DOHH2 (cell line): Measurements from ENCODE around the gene CLDN22.

ENCODE experiments used
- H3F3A ChIP-seq: fragments of 200-600 bp; sonication (generic), shearing (Covaris generic); 2 replicates; pipeline ENCODE4 v1.6.0; 2016; ENCODE audit warnings: antibody characterized with exemption, mild to moderate bottlenecking; ENCODE audit not compliant: control insufficient read depth, insufficient read depth
- H3K27ac ChIP-seq: fragments of 200-600 bp; sonication (generic); 2 replicates; pipeline ENCODE4 v1.5.1; 2014; ENCODE audit warnings: low read depth, mild to moderate bottlenecking, low read length, moderate library complexity
- H3K27me3 ChIP-seq: fragments of 200-600 bp; sonication (generic); 2 replicates; pipeline ENCODE4 v1.6.1; 2014; ENCODE audit warnings: mild to moderate bottlenecking, low read length, mixed read lengths; ENCODE audit not compliant: control insufficient read depth
- H3K36me3 ChIP-seq: fragments of 200-600 bp; sonication (generic); 2 replicates; pipeline ENCODE4 v1.6.1; 2014; ENCODE audit warnings: mild to moderate bottlenecking, low read length, moderate library complexity, mixed read lengths; ENCODE audit not compliant: control insufficient read depth
- H3K4me1 ChIP-seq: fragments of 200-600 bp; sonication (generic); 2 replicates; pipeline ENCODE4 v1.6.1; 2014; ENCODE audit warnings: mild to moderate bottlenecking, low read length, mixed read lengths; ENCODE audit not compliant: control insufficient read depth
- H3K4me2 ChIP-seq: fragments of 200-600 bp; sonication (generic); 2 replicates; pipeline ENCODE4 v1.6.0; 2014; ENCODE audit warnings: mild to moderate bottlenecking, low read length, moderate library complexity
- H3K4me3 ChIP-seq: fragments of 200-600 bp; sonication (generic); 2 replicates; pipeline ENCODE4 v1.5.1; 2014; ENCODE audit warnings: mild to moderate bottlenecking, low read length, mixed read lengths
- H3K79me2 ChIP-seq: fragments of 200-600 bp; sonication (generic); 2 replicates; pipeline ENCODE4 v1.6.1; 2014; ENCODE audit warnings: mild to moderate bottlenecking, low read length, mixed read lengths; ENCODE audit not compliant: control insufficient read depth
- H3K9me2 ChIP-seq: fragments of 200-600 bp; sonication (generic); replicated peaks from 2 replicates; pipeline ENCODE4 v1.6.1; 2014; ENCODE audit warnings: mild to moderate bottlenecking, low read length, mixed read lengths; ENCODE audit not compliant: control insufficient read depth
- H3K9me3 ChIP-seq: fragments of 200-600 bp; sonication (generic); 2 replicates; pipeline ENCODE4 v1.6.1; 2014; ENCODE audit warnings: antibody characterized with exemption, low read length, mixed read lengths; ENCODE audit not compliant: control insufficient read depth, insufficient read depth
- H4K20me1 ChIP-seq: fragments of 200-600 bp; sonication (generic); 2 replicates; pipeline ENCODE4 v1.6.0; 2014; ENCODE audit warnings: low read depth, mild to moderate bottlenecking, antibody characterized with exemption, low read length, moderate library complexity; ENCODE audit not compliant: control insufficient read depth, insufficient read depth
- EZH2phosphoT487 ChIP-seq: fragments of 200-600 bp; sonication (generic); IDR thresholded peaks from 2 replicates; pipeline ENCODE4 v1.6.1; 2017; ENCODE audit warnings: borderline replicate concordance, mild to moderate bottlenecking, antibody characterized with exemption, low read length, moderate library complexity, mixed read lengths
- TF ChIP-seq, protein P1 (sequence below): fragments of 200-600 bp; sonication (generic); IDR thresholded peaks from one replicate; pipeline ENCODE4 v1.5.1; 2014; ENCODE audit warnings: antibody characterized with exemption, mild to moderate bottlenecking, low read depth, low read length; ENCODE audit not compliant: poor library complexity, severe bottlenecking

CLDN22 gene

DNA sequence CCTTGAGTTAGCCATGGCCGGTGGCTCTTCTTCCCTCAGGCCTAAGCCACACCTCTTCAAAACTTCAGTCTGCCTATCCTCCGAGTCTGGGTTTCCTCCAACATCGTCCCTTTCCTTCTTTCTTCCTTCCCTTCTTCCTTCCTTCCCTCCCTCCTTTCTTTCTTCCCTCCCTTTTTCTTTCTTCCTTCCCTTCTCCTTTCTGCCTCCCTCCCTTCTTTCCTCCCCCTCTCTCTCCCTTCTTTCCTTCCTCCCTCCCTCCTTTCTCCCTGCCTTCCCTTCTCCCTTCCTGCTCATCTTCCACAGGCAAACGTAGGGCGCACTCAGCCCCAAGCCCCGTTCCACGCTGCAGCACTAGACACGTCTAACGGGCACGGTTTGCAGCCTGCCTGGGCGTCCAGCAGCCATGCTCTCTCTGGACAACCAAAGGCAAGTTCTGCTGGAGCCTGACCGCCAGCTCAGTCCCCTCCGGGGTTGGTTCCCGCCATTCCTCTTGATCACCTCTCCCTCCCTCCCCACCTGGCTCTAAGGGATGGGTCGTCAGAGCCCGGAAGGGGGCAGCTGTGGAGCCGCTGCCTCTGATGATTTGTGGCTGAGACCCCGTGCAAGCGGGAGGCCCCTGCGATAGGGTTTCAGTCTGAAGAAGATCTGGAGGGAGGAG is 36.2 kb upstream of the CLDN22 start:
- no peaks in the 10 kb centered on the region for H3K4me1 ChIP-seq
- no peak overlapping the region for H3K4me2 ChIP-seq
- H3K4me3 ChIP-seq, result no peak overlapping the region
- H3K79me2 ChIP-seq, result no peaks in the 10 kb centered on the region
- H3F3A ChIP-seq, result no peaks in the 10 kb centered on the region
- no peaks in the 10 kb centered on the region for H3K9me3 ChIP-seq
- no peaks in the 10 kb centered on the region for H3K9me2 ChIP-seq
- no peaks in the 10 kb centered on the region for H3K27me3 ChIP-seq
- no peak overlapping the region for H3K27ac ChIP-seq
- TF ChIP-seq, protein P1, sequence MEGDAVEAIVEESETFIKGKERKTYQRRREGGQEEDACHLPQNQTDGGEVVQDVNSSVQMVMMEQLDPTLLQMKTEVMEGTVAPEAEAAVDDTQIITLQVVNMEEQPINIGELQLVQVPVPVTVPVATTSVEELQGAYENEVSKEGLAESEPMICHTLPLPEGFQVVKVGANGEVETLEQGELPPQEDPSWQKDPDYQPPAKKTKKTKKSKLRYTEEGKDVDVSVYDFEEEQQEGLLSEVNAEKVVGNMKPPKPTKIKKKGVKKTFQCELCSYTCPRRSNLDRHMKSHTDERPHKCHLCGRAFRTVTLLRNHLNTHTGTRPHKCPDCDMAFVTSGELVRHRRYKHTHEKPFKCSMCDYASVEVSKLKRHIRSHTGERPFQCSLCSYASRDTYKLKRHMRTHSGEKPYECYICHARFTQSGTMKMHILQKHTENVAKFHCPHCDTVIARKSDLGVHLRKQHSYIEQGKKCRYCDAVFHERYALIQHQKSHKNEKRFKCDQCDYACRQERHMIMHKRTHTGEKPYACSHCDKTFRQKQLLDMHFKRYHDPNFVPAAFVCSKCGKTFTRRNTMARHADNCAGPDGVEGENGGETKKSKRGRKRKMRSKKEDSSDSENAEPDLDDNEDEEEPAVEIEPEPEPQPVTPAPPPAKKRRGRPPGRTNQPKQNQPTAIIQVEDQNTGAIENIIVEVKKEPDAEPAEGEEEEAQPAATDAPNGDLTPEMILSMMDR, result no peak
- TF ChIP-seq EZH2phosphoT487, result no peak
- H4K20me1 ChIP-seq, result no peaks in the 10 kb centered on the region
- no peaks in the 10 kb centered on the region for H3K36me3 ChIP-seq

DNA sequence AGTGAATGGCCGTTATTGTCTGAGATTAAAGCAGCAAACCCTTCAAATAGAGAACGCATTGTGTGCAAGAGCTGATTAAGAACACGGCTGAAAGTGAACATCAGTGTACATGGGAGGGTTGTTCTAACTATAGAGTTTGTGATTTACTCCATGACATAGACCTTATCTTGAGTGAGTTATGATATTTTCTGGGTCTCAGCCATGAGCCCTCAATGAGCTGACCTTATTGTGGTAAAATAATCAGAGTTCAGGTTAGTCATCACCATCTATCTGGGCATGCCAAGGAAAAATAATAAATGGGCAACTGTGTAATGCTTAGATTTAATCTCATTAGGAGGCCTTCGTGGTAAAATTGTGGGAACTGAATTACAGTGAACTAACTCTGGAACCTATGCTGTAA is 35.3 kb upstream of the CLDN22 start:
- no peaks in the 10 kb centered on the region for H3F3A ChIP-seq
- TF ChIP-seq, protein P1, result no peak
- no peak for TF ChIP-seq EZH2phosphoT487

DNA sequence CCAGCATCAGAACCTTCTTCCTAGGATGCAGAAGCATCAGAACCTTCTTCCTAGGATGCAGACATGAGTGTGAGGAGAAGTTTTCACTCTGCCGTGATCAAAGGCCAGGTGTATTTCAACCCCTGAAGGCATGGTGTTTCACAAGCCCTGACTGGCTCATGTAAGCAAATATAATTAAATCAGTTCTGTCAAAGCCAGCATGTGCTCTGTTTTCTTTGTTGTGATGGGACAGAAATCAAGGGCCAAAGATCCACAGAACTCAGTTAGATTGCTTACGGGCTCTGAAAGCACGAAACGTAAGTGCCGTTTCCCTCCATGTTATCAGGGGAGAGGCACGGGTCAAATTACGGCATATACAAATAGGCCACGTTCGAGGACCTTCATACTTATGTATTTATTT is 34.1 kb upstream of the CLDN22 start:
- Histone ChIP-seq H3K27me3 (no peaks in the 10 kb centered on the region), H3K4me2 (no peak overlapping the region), H3K27ac (no peak overlapping the region), H3K36me3 (no peaks in the 10 kb centered on the region), H4K20me1 (no peaks in the 10 kb centered on the region), H3K4me1 (no peaks in the 10 kb centered on the region), H3F3A (no peaks in the 10 kb centered on the region), H3K4me3 (no peak overlapping the region), H3K79me2 (no peaks in the 10 kb centered on the region), H3K9me3 (no peaks in the 10 kb centered on the region), H3K9me2 (no peaks in the 10 kb centered on the region)
- no peak for TF ChIP-seq EZH2phosphoT487
- TF ChIP-seq, protein P1, result no peak

More for the DNA sequence above, 35.3 kb upstream of the CLDN22 start:
- Histone ChIP-seq H3K9me3 (no peaks in the 10 kb centered on the region), H3K79me2 (no peaks in the 10 kb centered on the region), H3K27ac (no peak overlapping the region), H3K9me2 (no peaks in the 10 kb centered on the region), H3K4me2 (no peak overlapping the region), H3K4me3 (no peak overlapping the region), H4K20me1 (no peaks in the 10 kb centered on the region), H3K27me3 (no peaks in the 10 kb centered on the region), H3K4me1 (no peaks in the 10 kb centered on the region), H3K36me3 (no peaks in the 10 kb centered on the region)
